Duodenal mucosa (tissue), 2 donors: ENCODE measurements around the gene BMPR1B.

Experiments
- H3K27ac ChIP-seq: one replicate; pipeline ENCODE4 v1.7.0; 2013; ENCODE audit warnings: low read depth, low read length
- H3K27me3 ChIP-seq, 2 donors: one replicate each; pipeline ENCODE4 v1.7.0; 2013; ENCODE audit warnings: low read length in 2 of 2, control low read depth in 1 of 2; ENCODE audit not compliant: insufficient read depth in 2 of 2, control insufficient read depth in 1 of 2
- H3K36me3 ChIP-seq, 2 donors: one replicate each; pipeline ENCODE4 v1.7.0; 2013; ENCODE audit warnings: low read length in 2 of 2, control low read depth in 1 of 2; ENCODE audit not compliant: insufficient read depth in 2 of 2, control insufficient read depth in 1 of 2
- H3K4me1 ChIP-seq, 2 donors: one replicate each; pipeline ENCODE4 v1.7.0; 2013; ENCODE audit warnings: low read length in 2 of 2, control low read depth in 1 of 2; ENCODE audit not compliant: insufficient read depth in 2 of 2, control insufficient read depth in 1 of 2
- H3K4me3 ChIP-seq, 2 donors: one replicate each; pipeline ENCODE4 v1.7.0; 2013; ENCODE audit warnings: low read length in 2 of 2, low read depth in 1 of 2
- H3K9ac ChIP-seq, 2 donors: one replicate each; pipeline ENCODE4 v1.7.0; 2013; ENCODE audit warnings: low read length in 2 of 2, low read depth in 1 of 2
- H3K9me3 ChIP-seq, 2 donors: one replicate each; pipeline ENCODE4 v1.7.0; 2013; ENCODE audit warnings: low read length in 2 of 2, control low read depth in 1 of 2; ENCODE audit not compliant: control insufficient read depth in 1 of 2

Gene BMPR1B

DNA sequence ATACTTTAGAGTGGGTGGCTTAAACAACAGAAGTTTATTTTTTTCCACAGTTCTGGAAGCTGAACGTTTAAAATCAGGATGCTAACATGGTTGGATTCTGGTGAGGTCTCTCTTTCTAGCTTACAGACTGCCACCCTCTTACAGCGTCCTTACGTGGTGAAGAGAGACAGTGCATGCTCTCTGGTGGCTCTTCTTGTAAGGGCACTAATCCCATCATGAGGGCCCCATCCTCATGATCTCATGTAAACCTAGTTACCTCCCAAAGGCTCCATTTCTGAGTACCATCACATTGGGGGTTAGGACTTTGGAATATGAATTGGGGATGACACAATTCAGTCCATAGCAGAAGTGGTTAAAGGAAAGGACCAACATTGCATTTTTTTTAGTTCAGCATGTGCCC is 132.8 kb downstream of the BMPR1B start:
- no peak overlapping the region for H3K9ac ChIP-seq
- H3K4me3 ChIP-seq, result no peak overlapping the region
- H3K27me3 ChIP-seq, result no peaks in the 10 kb centered on the region
- no peaks in the 10 kb centered on the region for H3K4me1 ChIP-seq
- no peak overlapping the region for H3K27ac ChIP-seq
- H3K36me3 ChIP-seq, result no peaks in the 10 kb centered on the region
- H3K9me3 ChIP-seq, result no peaks in the 10 kb centered on the region

DNA sequence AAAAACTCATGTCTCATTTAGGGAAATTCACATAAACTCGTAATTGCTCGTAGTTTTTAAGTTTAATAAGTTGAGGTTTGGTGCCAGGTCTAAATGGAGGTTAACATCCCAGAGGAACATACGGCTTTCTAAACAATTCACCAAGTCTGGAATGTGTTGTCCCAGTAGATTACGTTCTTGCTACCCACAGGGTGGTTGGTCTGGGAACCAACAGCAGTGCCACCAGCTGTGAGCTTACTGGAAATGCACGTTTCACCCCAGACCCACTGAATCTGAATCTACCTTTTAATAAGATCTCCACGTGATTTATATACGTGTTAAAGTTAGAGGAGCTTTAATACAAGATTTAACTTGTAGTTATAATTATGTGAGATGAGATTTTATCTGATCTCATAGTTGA is 134.3 kb downstream of the BMPR1B start:
- no peak overlapping the region for H3K4me3 ChIP-seq
- no peak overlapping the region for H3K9ac ChIP-seq
- no peaks in the 10 kb centered on the region for H3K36me3 ChIP-seq
- no peaks in the 10 kb centered on the region for H3K9me3 ChIP-seq
- no peak overlapping the region for H3K27ac ChIP-seq
- no peaks in the 10 kb centered on the region for H3K27me3 ChIP-seq
- H3K4me1 ChIP-seq, result no peaks in the 10 kb centered on the region

DNA sequence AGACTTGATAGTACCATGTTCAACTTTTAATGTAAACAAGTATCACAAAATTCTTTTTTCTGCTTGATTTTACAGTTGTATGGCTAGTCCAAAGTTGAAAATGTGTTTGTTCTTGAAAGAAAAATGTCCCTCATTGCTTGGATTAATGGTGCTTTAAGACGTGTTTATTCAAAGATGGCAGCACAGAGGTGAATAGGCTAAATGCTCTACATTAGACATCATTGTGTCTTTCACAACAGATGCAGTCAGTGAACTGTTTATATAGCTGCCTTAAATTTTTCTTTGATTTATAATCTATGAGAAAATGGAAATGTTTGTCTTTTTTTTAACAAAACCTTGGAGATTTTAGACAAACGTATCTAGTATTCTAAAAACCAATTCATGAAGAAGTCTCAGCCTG is 137.3 kb downstream of the BMPR1B start:
- Histone ChIP-seq H3K36me3 (no peaks in the 10 kb centered on the region), H3K9me3 (no peaks in the 10 kb centered on the region), H3K27ac (no peak overlapping the region), H3K4me1 (no peaks in the 10 kb centered on the region), H3K27me3 (no peaks in the 10 kb centered on the region), H3K9ac (no peak overlapping the region), H3K4me3 (no peak overlapping the region)

DNA sequence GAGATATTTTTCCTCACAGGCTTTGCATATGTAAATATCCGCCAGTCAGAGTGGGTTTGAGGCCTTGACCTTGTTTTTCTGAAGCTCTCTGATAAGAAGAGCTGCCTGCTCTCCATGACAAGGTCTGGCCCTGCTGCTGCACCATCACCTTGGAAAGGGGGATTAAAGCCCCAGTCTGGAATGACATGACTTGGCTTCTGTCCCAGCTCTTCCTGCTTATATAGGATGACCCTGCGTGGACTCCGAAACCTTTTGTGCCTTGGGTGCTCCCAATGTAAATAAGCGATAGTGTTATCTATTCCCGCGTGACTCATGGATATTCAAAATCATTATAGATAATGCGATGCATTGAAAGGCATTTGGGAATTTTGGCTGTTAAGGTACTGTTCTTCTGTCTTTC is 139.3 kb downstream of the BMPR1B start:
- Histone ChIP-seq H3K9me3 (no peaks in the 10 kb centered on the region), H3K36me3 (no peaks in the 10 kb centered on the region), H3K4me3 (no peak overlapping the region), H3K27ac (no peak overlapping the region), H3K27me3 (no peaks in the 10 kb centered on the region), H3K4me1 (no peaks in the 10 kb centered on the region), H3K9ac (no peak overlapping the region)

DNA sequence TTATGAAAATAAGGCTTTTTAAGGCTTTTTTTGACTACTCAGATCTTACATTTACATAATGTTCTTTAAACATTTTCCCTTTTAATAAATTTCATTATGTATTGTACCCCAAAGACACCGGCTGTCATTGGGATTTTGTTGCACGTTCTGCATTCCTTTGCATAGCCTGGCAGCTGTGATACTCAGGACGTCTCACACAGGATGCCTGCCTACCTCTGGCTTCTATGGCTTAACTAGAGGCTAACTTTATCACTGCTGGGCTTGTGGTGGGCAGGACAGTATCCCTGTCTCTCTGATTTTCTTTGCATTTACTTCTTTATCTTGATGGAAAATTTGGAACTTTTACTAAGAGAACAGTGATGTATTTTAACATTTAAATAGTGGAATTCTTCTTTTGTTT is 147.8 kb downstream of the BMPR1B start:
- Histone ChIP-seq H3K27ac (no peak overlapping the region), H3K4me3 (no peak overlapping the region), H3K27me3 (no peaks in the 10 kb centered on the region), H3K36me3 (no peaks in the 10 kb centered on the region), H3K4me1 (no peaks in the 10 kb centered on the region), H3K9me3 (no peaks in the 10 kb centered on the region), H3K9ac (no peak overlapping the region)

DNA sequence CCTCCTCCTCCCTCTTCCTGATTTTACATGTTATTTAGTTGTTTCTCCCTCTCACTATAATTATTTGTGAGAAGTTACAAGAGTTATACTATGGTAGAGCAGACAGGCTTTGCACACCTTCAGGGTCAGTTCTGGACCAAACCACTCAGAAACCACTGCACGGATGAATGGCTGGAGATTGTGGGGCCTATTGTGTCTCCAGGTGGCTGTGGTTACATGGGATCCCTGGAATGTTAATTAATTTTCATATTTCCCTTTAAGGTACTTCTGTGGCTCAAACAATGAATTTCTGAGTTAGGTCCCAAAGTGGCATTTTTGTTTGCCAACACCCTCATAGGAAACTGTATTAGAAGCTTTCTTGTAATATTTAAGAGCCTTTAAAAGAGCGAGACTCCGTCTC is 151.9 kb downstream of the BMPR1B start:
- no peak overlapping the region for H3K27ac ChIP-seq
- no peaks in the 10 kb centered on the region for H3K4me1 ChIP-seq
- H3K36me3 ChIP-seq, result no peaks in the 10 kb centered on the region
- H3K4me3 ChIP-seq, result no peak overlapping the region
- no peaks in the 10 kb centered on the region for H3K27me3 ChIP-seq
- no peak overlapping the region for H3K9ac ChIP-seq
- no peaks in the 10 kb centered on the region for H3K9me3 ChIP-seq

DNA sequence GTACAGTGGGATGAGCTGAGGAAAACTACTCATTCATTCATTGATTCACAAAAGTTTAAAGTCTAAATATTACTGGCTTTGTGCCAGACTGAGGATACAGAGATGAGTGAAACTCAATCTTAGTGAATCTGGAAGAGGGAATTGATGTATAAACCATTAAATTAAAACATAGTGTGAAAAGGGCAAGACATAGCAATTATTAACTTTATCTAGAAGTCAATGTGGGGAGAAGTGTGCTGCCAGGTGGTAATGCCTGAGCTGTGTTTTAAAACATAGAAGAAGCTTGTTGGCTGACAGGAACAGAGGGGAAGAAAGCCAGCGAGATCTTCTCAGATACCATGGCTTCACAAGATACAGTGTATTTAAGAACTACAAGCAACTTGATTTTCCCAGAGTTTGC is 153.4 kb downstream of the BMPR1B start:
- no peaks in the 10 kb centered on the region for H3K9me3 ChIP-seq
- H3K4me1 ChIP-seq, result no peaks in the 10 kb centered on the region
- H3K9ac ChIP-seq, result no peak overlapping the region
- no peaks in the 10 kb centered on the region for H3K36me3 ChIP-seq
- H3K4me3 ChIP-seq, result no peak overlapping the region
- H3K27ac ChIP-seq, result no peak overlapping the region
- H3K27me3 ChIP-seq, result no peaks in the 10 kb centered on the region

DNA sequence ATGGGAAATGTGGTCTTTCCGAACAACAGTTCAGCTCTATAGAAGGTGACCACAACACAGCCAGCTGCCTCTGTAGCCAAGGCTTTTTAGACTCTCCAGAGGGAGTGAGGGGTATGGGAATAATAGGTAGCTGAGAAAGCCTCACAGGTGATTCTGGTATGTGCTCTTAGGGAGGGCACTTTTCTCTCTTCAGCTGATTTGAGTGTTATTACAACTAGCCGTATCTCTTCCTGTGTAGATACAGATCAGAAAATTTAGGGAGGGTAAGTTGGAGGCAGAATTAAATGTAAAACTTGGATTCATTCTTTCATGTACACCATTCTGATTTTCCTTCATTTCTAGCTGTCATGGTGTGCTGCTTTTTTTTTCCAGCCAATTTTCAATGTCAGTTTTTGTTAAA is 154.9 kb downstream of the BMPR1B start:
- H3K9ac ChIP-seq, result no peak overlapping the region
- no peak overlapping the region for H3K4me3 ChIP-seq

DNA sequence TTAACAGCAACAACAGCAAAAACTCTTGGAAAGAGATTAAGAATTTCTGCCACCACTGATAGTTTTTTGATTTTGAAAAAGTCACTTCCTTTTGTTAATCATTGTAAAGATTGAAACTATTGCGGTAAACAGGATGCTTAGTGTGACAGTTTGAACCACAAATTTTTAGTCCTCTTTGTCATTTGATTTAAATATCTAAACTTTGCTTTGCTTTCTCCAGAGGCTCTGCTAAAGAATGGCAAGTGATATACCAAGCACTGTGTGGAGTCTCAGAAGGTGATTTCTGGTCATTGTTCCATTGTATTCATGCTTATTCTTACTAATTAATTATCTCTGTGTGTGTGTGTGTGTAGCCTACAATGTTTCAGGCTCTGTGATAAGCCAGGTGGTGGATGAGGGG is 155.6 kb downstream of the BMPR1B start:
- H3K9ac ChIP-seq, result no peak overlapping the region
- no peaks in the 10 kb centered on the region for H3K9me3 ChIP-seq
- H3K27ac ChIP-seq, result no peak overlapping the region
- H3K27me3 ChIP-seq, result no peaks in the 10 kb centered on the region
- H3K4me1 ChIP-seq, result no peaks in the 10 kb centered on the region
- no peaks in the 10 kb centered on the region for H3K36me3 ChIP-seq
- H3K4me3 ChIP-seq, result no peak overlapping the region

More for the DNA sequence above, 154.9 kb downstream of the BMPR1B start:
- H3K27ac ChIP-seq, result no peak overlapping the region
- H3K9me3 ChIP-seq, result no peaks in the 10 kb centered on the region
- H3K36me3 ChIP-seq, result no peaks in the 10 kb centered on the region
- no peaks in the 10 kb centered on the region for H3K27me3 ChIP-seq
- H3K4me1 ChIP-seq, result no peaks in the 10 kb centered on the region

DNA sequence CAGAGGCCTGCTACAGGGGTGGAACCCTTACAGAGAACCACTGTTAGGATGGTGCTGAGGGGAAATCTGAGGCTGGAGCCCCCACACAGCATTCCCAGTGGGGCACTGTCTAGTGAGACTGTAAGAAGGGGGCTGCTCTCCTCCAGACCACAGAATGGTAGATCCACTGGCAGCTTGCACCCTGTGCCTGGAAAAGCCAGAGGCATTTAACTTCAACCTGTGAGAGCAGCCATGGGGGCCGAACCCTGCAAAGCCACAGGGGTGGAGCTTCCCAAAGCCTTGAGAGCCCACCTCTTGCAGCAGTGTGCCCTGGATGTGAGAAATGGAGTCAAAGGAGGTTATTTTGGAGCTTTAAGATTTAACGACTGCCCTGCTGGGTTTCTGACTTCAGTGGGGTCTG is 159.4 kb downstream of the BMPR1B start:
- Histone ChIP-seq H3K4me3 (no peak overlapping the region), H3K36me3 (no peaks in the 10 kb centered on the region), H3K4me1 (no peaks in the 10 kb centered on the region), H3K27ac (no peak overlapping the region), H3K9me3 (no peaks in the 10 kb centered on the region), H3K27me3 (no peaks in the 10 kb centered on the region), H3K9ac (no peak overlapping the region)

DNA sequence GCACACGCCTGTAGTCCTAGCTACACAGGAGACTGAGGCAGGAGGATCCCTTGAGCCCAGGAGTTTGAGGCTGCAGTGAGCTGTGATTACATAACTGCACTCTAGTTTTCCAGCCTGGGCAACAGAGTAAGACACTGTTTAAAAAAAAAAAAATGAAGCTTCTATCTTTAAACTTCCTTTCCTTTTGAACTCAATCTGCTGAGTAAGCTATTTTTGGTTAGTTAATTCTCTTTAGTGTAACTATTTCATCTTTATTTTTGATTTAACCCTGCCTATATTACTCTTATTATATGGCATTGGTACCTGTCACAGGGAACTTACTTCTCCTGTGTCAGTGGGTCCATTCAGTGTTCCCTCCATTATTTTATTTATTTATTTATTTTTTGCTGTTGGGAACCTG is 160.8 kb downstream of the BMPR1B start:
- no peaks in the 10 kb centered on the region for H3K27me3 ChIP-seq
- no peak overlapping the region for H3K4me3 ChIP-seq
- H3K27ac ChIP-seq, result no peak overlapping the region
- no peaks in the 10 kb centered on the region for H3K36me3 ChIP-seq
- no peaks in the 10 kb centered on the region for H3K4me1 ChIP-seq
- H3K9ac ChIP-seq, result no peak overlapping the region
- no peaks in the 10 kb centered on the region for H3K9me3 ChIP-seq
